Activated CD4-positive, alpha-beta T cell treated with anti-CD3 and anti-CD28 coated beads for 4 hours (primary cell): ENCODE results near the gene FOXP4.

Experiments used
- DNase-seq, 2 donors: peaks; one replicate each; pipeline ENCODE4 v3.0.0-alpha.2; 2020

The FOXP4 gene

DNA sequence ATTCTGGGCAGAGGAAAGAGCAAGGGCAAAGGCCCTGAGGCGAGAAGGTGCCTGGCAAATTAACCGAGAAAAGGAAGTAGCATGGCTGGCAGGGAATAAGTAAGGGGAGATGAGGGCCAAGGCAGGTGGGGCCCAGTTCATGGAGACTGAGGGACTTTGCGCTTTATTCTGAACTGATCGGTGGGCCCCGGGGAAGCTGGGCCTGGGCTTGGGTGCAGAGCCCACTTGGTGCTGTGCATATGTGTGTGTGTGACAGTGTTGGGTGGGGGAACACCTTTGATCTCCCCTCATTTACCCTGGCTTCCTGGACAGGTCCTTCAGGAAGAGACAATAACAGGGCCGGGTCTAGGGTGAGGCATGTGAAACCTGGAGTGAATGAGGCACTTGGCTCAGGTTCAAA, 89.2 kb downstream of the FOXP4 start:
- DNase-seq = no peak

DNA sequence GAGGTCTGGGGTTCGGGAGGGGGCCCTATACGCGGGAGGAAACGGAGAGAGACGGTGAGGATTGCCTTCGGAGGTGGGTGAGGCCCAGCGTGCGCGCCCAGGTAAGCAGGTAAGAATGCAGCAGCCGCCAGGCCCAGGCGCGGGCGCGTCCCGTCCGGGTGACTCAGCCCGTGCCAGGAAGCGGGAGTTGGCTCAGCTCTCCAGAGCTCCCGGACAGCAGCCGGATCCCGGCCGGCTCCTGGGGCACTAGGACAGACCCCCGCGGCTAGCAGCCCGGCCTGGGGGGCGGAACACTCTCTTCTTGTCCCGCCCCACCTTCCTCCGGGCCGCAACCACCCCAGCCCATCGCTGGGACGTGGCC, 90.6 kb downstream of the FOXP4 start:
- no peak for DNase-seq

GRCh38 chr6:41637194-41638001, 91.2 kb downstream of the FOXP4 start:
- DNase-seq = no peak

DNA sequence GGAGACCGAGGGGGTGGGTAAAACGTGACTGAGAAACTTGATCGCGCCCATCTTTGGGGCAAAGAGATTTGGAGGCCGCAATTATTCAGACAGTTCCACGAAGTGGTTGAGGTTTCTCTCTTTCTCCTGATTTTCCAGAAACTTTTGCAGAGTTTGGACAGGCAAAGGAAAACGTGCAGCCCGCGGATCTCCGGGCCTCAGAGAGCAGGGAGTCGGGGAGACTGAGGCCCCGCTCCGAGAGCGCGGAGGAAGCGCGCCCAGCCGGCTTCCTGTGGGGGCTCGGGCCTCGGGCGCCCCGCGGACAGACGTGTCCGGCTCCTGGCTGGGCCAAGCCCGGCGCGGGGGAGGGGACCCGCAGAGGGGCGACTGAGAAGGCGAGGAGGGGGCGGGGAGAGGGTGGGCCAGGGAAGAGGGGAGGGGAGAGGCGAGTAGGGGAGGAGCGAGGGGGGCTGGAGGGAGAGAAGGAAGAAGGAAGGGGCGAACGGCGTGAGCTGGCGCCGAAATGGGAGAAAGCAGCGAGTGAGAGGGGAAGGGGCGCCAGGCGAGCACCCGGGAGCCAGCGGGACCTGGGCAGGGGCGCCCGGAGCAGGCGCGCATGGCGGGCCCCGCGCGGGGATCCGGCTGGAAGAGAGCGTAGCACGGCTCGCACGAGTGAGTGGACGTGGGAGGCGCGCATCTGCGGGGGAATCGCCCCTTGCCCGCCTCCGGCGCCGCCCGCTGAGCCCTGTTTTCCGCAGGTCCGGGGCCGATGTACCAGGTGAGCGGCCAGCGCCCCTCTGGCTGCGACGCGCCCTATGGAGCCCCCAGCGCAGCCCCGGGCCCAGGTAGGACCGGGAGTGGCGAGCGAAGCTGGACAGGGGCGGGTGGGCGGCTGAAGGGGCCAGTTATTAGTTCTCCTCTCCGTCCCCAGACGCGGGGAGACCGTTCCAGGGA, 92.1 kb downstream of the FOXP4 start, which contains the start of gene MDFI:
MDFI (plus strand) TSS at position 467 of the 933 bp plus-strand sequence; CDS start at position 749, 282 bp downstream.
- DNase-seq = no peak

- no peak for DNase-seq
These were observed 93.0 kb downstream of the FOXP4 start for GRCh38 chr6:41638935-41639808.

- no peak for DNase-seq
These were observed 93.7 kb downstream of the FOXP4 start for GRCh38 chr6:41639809-41640371.

- DNase-seq = no peak
These were observed 94.2 kb downstream of the FOXP4 start for GRCh38 chr6:41640426-41640825.

- DNase-seq = no peak
These were observed 95.3 kb downstream of the FOXP4 start for GRCh38 chr6:41641352-41641925.

- no peak for DNase-seq
These were observed 96.1 kb downstream of the FOXP4 start for GRCh38 chr6:41642090-41642959.

- no peak for DNase-seq
These were observed 97.0 kb downstream of the FOXP4 start for GRCh38 chr6:41642960-41643898.

- DNase-seq = no peak
These were observed 97.7 kb downstream of the FOXP4 start for GRCh38 chr6:41643899-41644269.

DNA sequence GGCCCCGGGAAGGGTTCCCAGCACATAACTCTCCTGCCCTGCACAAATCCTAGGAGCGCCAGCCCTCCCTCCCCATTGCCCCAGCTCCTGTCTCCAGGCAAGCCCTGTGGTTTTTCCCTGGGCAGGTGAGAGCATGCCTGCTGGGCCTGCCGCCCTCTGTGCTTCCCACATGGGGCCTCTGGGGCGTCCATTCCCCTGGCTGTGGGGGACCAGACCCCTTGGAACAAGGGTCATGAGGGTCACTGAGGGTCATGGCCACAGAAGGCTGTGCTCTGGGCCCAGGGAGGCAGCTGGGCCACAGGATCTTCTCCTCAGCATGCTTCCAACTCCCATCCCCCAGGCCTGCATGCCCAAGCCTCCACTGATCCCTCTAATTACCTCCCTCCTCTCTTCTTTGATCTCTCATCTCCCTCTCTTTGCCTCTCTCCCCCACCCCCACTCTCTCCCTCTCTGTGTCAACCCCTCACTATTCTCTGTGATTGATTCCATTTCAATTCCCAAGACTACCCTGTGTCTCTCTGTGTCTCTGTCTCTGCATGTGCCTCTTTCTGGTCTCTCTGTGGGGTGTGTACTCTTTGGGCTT, 98.2 kb downstream of the FOXP4 start:
- no peak for DNase-seq

DNA sequence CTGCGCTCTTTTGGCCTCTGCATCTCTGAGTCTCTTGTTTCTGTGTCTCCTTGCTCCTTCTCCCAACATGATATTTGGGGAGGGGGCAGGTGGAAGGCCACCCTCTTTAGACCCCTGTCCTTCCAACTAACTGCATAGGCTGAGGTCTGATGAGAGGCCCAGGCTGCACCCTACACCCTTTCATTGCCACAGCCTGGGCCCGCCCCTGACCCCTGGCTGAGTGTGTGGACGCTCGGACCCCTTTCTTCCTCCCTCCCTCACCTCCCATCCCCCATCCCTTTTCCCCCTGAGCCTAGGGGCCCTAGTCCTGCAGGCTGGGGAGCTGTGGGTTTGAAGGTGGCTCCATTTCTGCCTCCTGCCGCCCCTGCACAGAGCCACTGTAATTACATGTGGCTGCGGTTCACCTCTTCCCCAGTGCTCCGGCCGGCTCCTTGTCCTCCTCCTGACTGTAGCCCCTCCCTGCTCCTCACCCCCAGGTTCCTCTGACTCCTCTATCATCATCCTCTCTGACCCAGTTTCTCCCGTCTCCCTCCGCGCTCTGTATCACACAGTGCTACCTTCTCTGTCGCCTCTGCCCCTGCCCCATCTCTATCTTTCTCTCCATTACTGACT, 98.9 kb downstream of the FOXP4 start:
- DNase-seq = no peak

- no peak for DNase-seq
These were observed 100.0 kb downstream of the FOXP4 start for GRCh38 chr6:41646026-41646795.

DNA sequence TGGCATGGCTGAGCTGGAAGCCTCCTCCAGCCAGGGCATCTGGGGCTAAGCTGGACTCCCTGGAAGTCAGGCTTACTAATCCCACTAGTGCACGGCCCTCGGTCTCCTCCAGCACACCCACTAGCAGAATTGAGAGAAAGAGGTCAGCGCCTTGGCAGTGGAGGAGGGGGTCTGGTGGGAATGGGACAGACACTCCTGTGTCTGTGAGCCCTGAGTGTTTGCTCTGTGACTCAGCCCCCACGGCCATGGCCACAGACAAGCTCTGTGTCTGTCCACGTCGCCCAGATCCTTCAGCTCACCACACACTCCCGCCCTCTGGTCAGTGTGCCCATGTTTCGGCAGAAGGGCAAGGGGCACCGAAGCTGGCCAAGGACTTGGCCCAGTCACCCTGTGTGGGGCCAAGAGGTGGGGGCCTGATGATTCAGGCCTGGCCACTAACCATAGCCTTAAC, 100.9 kb downstream of the FOXP4 start:
- no peak for DNase-seq

- DNase-seq = no peak
These were observed 101.9 kb downstream of the FOXP4 start for GRCh38 chr6:41648070-41648585.

GRCh38 chr6:41648921-41649320, 102.7 kb downstream of the FOXP4 start:
- no peak for DNase-seq

- no peak for DNase-seq
These were observed 103.4 kb downstream of the FOXP4 start for GRCh38 chr6:41649596-41649995.
